Measurements from ENCODE around the gene UBTF. TPM values are rescaled to one million over a fixed set of nuclear protein-coding genes. Genes with fewer than 3 reads are reported as not detected.

The UBTF gene
- total and polyA plus RNA-seq, 9 of the 15 experiments (the other 6 are each of a cell fraction or from before 2014, with no cell fraction given) = 1.2 to 113 (median 83.6) TPM

GRCh38 chr17:44218344-44219107 lies 949 bp downstream of the UBTF start (continued):
- no peak for TF ChIP-seq TFAM (CRISPR knock-in tag; conservative IDR thresholded peaks at IDR 0.05)
- no peak for TF ChIP-seq SMARCB1 (IDR thresholded peaks at IDR 0.05; ENCODE audit: insufficient read length, low read depth)
- TF ChIP-seq ATF6 (CRISPR knock-in tag; IDR thresholded peaks at IDR 0.05) = no peak
- TF ChIP-seq ZC3H11A (IDR thresholded peaks at IDR 0.05; ENCODE audit: low read depth, low read length) = no peak
- no peak for TF ChIP-seq BDP1 (IDR thresholded peaks at IDR 0.05; ENCODE audit: insufficient read depth, insufficient read length)
- no peak for TF ChIP-seq PTRF (tag; IDR thresholded peaks at IDR 0.05)
- peak in 1 of 2 experiments; percentile 99; a peak in 2 of 4 replicates for TF ChIP-seq ZNF639 (CRISPR knock-in tag; conservative IDR thresholded peaks at IDR 0.05 in 1 of 2, IDR thresholded peaks at IDR 0.05 in 1 of 2)
- TF ChIP-seq ZSCAN32 (CRISPR knock-in tag; IDR thresholded peaks at IDR 0.05) = no peak
- TF ChIP-seq BRD4 (IDR thresholded peaks at IDR 0.05) = no peak
- TF ChIP-seq L3MBTL2 (IDR thresholded peaks at IDR 0.05) = 0 out of 2 replicates have a peak, but pooled peaks have one; percentile 11
- TF ChIP-seq CLOCK (CRISPR knock-in tag; IDR thresholded peaks at IDR 0.05; ENCODE audit: borderline replicate concordance) = no peak
- no peak for TF ChIP-seq TBL1XR1 (IDR thresholded peaks at IDR 0.05; ENCODE audit: low read length in 2 of 2)
- no peak for TF ChIP-seq TRIM28 (IDR thresholded peaks at IDR 0.05)

Data from K562 (cell line).